Measurements from ENCODE around the gene CADPS2. TPM values are rescaled to one million over a fixed set of nuclear protein-coding genes. Genes with fewer than 3 reads are reported as not detected.

CADPS2 gene
- total and polyA plus RNA-seq, 2 of the 8 experiments (the other 6 are each of a cell fraction or from before 2014, with no cell fraction given) = 8.9 to 22.3 TPM

DNA sequence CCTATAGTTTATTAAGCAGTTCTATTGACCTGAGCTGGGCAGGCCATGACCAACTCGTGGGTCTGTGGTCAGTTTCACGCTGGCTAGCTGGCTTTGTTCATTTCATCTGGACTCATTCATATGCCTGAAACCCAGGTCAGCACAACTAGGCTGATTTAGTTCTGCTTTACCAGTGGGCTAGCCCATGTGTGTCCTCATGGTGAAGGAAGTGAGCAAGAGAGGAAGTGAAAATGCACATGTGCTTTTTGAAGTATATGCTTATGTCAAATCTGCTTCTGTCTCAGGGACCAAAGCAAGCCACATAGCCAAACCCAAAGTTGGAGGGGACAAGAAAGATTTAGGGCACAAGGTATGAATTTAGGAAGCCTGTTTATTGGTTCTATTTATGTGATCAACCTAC, 341.8 kb downstream of the CADPS2 start (continued):
- TF ChIP-seq, protein P1, sequence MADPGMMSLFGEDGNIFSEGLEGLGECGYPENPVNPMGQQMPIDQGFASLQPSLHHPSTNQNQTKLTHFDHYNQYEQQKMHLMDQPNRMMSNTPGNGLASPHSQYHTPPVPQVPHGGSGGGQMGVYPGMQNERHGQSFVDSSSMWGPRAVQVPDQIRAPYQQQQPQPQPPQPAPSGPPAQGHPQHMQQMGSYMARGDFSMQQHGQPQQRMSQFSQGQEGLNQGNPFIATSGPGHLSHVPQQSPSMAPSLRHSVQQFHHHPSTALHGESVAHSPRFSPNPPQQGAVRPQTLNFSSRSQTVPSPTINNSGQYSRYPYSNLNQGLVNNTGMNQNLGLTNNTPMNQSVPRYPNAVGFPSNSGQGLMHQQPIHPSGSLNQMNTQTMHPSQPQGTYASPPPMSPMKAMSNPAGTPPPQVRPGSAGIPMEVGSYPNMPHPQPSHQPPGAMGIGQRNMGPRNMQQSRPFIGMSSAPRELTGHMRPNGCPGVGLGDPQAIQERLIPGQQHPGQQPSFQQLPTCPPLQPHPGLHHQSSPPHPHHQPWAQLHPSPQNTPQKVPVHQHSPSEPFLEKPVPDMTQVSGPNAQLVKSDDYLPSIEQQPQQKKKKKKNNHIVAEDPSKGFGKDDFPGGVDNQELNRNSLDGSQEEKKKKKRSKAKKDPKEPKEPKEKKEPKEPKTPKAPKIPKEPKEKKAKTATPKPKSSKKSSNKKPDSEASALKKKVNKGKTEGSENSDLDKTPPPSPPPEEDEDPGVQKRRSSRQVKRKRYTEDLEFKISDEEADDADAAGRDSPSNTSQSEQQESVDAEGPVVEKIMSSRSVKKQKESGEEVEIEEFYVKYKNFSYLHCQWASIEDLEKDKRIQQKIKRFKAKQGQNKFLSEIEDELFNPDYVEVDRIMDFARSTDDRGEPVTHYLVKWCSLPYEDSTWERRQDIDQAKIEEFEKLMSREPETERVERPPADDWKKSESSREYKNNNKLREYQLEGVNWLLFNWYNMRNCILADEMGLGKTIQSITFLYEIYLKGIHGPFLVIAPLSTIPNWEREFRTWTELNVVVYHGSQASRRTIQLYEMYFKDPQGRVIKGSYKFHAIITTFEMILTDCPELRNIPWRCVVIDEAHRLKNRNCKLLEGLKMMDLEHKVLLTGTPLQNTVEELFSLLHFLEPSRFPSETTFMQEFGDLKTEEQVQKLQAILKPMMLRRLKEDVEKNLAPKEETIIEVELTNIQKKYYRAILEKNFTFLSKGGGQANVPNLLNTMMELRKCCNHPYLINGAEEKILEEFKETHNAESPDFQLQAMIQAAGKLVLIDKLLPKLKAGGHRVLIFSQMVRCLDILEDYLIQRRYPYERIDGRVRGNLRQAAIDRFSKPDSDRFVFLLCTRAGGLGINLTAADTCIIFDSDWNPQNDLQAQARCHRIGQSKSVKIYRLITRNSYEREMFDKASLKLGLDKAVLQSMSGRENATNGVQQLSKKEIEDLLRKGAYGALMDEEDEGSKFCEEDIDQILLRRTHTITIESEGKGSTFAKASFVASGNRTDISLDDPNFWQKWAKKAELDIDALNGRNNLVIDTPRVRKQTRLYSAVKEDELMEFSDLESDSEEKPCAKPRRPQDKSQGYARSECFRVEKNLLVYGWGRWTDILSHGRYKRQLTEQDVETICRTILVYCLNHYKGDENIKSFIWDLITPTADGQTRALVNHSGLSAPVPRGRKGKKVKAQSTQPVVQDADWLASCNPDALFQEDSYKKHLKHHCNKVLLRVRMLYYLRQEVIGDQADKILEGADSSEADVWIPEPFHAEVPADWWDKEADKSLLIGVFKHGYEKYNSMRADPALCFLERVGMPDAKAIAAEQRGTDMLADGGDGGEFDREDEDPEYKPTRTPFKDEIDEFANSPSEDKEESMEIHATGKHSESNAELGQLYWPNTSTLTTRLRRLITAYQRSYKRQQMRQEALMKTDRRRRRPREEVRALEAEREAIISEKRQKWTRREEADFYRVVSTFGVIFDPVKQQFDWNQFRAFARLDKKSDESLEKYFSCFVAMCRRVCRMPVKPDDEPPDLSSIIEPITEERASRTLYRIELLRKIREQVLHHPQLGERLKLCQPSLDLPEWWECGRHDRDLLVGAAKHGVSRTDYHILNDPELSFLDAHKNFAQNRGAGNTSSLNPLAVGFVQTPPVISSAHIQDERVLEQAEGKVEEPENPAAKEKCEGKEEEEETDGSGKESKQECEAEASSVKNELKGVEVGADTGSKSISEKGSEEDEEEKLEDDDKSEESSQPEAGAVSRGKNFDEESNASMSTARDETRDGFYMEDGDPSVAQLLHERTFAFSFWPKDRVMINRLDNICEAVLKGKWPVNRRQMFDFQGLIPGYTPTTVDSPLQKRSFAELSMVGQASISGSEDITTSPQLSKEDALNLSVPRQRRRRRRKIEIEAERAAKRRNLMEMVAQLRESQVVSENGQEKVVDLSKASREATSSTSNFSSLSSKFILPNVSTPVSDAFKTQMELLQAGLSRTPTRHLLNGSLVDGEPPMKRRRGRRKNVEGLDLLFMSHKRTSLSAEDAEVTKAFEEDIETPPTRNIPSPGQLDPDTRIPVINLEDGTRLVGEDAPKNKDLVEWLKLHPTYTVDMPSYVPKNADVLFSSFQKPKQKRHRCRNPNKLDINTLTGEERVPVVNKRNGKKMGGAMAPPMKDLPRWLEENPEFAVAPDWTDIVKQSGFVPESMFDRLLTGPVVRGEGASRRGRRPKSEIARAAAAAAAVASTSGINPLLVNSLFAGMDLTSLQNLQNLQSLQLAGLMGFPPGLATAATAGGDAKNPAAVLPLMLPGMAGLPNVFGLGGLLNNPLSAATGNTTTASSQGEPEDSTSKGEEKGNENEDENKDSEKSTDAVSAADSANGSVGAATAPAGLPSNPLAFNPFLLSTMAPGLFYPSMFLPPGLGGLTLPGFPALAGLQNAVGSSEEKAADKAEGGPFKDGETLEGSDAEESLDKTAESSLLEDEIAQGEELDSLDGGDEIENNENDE (IDR thresholded peaks at IDR 0.05; ENCODE audit: insufficient replicate concordance, low read length) = no peak
- TF ChIP-seq RFX5 (IDR thresholded peaks at IDR 0.05; ENCODE audit: borderline replicate concordance, low read depth, low read length) (no peak), BACH1 (IDR thresholded peaks at IDR 0.05; ENCODE audit: low read length) (no peak), SUZ12 (IDR thresholded peaks at IDR 0.05; ENCODE audit: low read length) (no peak), PHF8 (conservative IDR thresholded peaks at IDR 0.05; ENCODE audit: low read depth, low read length) (no peak)

Data from H1 (cell line).